Adipose tissue (tissue), 3 donors: ENCODE results near the gene RNF207. TPM values are rescaled to one million over a fixed set of nuclear protein-coding genes. Genes with fewer than 3 reads are reported as not detected.

Experiments
- H3K27ac ChIP-seq: one replicate; pipeline ENCODE4 v1.5.1; 2013; ENCODE audit warnings: low read depth, low read length
- WGBS, 3 donors: extraction: QIAGEN DNeasy Blood & Tissue Kit; methylation state at CpG; one replicate each; pipeline ENCODE4 v1.1.7; 2013; 5-methylcytosine and 5-hydroxymethylcytosine counted together
- polyA plus RNA-seq, 3 donors: library from polyadenylated mRNA; stranded (reverse); fragments of 200-250 nt; gene quantifications; one replicate each; pipeline ENCODE4 v1.2.3, GENCODE V29; 2013
- donor health status: healthy with polysubstance abuse.
- donor health status: Bipolar disorder and iron deficiency.
- donor health status: healthy.

RNF207 gene
- polyA plus RNA-seq, 3 donors: 7.5 to 13.7 (median 9.7) TPM

DNA sequence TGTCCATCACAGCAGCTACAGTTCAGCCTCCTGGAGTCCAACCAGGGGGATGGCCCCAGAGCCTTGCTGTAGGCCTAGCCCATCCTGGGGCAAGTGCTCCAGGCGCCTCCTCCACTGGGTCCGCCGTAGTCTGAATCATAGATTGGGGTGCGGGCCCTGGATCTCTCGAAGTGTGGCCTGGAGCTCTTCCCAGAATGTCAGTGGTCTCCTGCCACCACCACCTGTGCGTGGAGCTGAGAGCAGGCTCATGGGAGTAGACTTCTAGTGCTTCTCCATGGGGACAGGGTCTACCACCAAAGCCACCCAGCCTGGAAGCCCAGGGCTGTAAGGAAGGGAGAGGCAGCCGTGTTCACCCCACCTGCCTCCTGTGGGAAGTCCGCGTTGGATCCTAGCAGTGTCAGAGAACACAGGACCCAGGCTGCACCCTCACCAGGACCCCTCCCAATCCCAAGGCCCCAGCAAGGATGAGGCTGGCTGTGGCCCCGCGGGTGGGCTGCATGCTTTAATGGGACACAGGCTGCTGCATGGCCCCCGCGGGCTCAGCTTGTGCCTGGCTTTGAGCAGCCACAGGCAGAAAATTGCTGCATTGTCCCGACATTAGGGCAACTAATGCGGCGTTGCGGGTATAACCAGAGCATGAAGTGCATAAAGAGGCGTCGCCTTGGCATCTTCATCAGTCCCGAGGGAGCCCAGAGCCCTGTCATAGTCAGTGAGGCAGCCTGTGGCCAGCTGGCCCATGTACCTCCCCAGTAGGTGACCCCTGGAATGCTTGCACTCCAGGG is 37.3 kb downstream of the RNF207 start:
- WGBS, 3 donors: 20 to 25% (median 21%) methylated on average over 20 of the region's 20 CpGs
- no peak overlapping the region for H3K27ac ChIP-seq

DNA sequence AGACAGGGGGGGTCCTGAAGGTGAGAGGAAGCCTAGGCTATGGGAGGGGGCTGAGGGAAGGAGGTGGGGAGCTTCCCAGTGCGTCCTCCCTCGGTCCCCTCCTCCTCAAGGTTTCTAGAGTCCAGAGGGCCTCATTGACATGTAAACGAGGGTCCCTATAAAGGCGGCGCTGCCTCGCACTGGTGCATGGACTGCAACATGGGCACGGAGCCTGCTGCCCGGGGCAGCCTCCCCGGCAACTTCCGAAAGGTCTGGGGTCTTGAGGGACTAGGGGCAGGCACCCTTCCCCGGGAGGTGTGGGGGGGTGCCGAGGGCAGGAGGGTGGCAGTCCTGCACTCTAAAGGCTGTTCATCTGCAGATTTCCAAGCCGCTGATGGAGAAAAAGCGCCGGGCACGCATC is 38.1 kb downstream of the RNF207 start, which contains the start of gene HES3:
TSS of gene HES3 (plus strand) at position 187 of the 400 bp plus-strand sequence. CDS start at position 374, 187 bp downstream.
- no peak within 1 kb of the TSS for H3K27ac ChIP-seq
- WGBS, 3 donors: 5 to 6% (median 6%) methylated on average over 15 to 16 of the region's 16 CpGs

DNA sequence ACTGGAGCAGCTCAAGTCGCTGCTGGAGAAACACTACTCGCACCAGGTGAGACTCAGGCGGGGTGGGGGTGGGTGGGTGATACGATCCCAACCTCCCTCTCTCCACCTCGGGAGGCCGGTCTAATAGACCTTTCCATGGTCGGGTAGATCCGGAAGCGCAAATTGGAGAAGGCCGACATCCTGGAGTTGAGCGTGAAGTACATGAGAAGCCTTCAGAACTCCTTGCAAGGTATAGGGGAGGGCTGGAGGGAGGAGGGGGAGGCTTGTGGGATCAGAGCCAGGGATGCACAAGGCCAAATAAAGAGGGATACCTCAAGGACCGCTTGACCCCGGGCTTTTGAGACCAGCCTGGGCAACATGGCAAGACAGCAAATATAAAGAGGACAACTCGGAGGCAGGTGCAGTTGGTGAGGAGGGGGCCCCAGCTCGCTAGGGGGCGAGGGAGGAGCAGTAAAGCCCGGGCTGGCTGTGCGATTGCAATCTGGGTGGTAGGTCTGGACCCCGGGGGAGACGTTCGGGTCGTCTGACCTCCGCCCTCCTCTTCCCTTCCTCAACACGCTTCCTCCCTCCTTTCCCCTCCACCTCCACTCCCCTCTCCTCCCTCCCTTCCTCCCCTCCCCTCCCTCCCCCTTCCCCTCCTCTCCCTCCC is 38.6 kb downstream of the RNF207 start:
- H3K27ac ChIP-seq: no peak overlapping the region
- whole genome bisulfite sequencing, 3 donors: 4% methylated on average over 22 to 24 of the region's 24 CpGs

DNA sequence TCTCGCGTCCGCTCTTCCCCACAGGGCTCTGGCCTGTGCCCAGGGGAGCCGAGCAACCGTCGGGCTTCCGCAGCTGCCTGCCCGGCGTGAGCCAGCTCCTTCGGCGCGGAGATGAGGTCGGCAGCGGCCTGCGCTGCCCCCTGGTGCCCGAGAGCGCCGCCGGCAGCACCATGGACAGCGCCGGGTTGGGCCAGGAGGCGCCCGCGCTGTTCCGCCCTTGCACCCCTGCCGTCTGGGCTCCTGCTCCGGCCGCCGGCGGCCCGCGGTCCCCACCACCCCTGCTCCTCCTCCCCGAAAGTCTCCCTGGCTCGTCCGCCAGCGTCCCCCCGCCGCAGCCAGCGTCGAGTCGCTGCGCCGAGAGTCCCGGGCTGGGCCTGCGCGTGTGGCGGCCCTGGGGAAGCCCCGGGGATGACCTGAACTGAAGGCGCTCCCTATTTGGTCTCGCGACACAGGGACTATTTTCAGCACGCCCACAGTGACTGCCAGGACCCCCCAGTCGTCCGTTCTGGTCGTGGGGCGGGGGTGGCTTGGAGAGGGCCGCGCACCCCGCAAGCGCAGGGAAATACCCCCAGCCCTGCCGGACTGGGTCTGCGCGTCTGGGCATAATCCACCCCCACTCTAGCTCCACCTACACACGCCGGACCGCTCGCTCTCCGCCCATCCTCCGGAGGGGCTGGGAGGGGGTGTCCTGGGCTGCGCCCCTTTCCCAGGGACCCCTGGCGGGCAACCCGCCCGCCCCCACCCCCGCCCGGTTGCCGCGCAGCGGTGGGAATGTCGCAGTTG is 39.4 kb downstream of the RNF207 start:
- 2 to 3% (median 2%) methylated on average over 49 to 79 of the region's 79 CpGs for WGBS, 3 donors
- H3K27ac ChIP-seq: no peak overlapping the region

DNA sequence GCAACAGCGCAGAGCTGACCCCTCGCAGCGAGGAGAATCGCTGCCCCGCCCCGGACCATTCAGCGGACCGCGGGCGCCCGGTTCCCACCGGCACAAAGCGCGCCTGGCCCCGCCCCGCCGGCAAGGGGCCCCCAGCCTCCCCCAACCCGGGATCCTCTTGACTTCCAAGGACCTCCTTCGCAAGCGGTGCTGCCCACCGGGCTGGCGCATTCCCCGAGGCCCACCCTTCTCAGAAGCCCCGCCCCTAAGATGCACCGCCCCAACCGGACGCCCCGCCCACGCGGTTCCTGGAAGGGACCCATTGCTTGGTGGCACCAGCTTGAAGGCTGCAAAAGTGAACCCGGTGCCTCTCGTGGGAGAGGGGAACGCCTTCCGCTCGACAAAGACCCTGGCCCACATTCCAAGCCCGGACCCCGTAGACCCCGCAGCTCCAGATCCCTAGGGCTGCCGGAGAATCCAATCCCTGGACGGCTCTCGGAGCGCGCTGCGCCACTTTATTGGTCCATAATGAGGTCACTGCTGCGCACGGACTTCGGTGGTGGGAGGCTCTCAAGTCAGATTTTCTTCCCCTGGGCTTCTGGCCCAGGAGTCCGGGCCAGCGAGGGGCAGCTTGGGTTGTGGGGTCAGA is 40.1 kb downstream of the RNF207 start:
- no peak overlapping the region for H3K27ac ChIP-seq
- 3 to 5% (median 4%) methylated on average over 36 to 49 of the region's 49 CpGs for WGBS, 3 donors

DNA sequence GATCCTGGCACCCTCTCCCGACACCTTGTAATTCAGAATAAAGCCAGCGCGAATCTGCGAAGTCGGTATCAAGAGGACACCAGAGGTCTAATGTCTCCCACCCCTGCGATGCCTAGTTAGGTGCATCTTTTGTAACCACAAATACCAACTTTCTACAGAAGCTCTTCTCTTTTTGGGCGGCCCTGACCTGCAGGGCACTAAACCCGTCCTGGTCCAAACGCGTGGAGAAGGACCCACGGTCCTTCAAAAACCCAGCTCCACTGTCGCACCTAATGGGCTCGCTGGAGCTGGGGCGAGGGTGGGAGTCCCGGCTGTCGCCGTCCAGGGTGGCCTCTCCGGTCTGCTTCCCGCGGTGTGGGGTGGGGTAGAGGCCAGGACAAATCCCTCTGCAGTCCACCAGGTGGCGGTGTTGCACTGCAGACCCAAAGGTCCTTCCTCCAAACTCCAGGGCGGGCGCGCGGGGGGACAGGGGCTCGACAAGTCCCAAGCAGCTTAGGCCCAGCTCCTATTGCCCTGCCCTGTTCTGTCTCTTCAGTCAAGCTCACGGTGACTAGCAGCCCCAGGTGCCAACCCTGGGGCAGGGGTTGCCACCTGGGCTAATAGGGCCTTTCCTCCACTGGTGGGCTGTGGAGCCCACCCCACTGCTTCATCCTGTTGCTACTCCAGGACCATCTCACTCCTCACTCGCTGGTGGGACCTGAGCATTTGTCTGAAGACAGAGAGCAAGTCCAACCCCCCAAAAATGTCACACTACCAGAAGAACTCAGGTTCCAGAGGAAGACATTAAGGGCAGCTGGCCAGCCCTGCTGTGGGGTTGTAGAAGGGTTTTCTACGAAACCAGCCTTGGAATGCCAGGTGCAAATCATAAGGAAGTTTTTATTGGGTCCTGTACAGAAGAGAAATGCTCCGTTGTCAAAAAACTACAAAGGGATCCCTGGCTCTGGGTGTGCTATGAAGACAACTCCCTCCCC is 40.9 kb downstream of the RNF207 start:
- H3K27ac ChIP-seq: no peak overlapping the region
- 5 to 6% (median 6%) methylated on average over 30 of the region's 30 CpGs for WGBS, 3 donors

DNA sequence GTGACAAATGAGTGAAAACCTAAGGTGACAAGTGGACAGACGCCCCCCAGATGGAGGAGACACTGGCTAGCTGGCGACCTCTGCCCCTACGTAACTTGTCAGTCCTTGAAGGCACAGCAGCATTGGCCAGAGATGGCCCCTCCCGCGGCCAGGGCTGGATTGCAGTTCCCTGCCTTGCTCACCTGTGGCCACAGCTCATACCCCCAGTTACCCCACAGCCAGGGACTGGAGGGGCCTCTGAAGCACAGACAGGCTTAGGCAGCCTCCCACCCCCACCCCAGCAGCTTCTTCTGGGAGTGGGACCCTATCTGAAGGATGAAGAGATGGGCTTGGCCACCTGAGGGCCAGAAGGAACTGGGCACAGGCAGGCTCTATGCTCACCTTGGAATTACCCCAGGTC is 41.7 kb downstream of the RNF207 start:
- no peak overlapping the region for H3K27ac ChIP-seq
- WGBS, 3 donors: 54 to 68% (median 67%) methylated on average over 5 of the region's 5 CpGs

DNA sequence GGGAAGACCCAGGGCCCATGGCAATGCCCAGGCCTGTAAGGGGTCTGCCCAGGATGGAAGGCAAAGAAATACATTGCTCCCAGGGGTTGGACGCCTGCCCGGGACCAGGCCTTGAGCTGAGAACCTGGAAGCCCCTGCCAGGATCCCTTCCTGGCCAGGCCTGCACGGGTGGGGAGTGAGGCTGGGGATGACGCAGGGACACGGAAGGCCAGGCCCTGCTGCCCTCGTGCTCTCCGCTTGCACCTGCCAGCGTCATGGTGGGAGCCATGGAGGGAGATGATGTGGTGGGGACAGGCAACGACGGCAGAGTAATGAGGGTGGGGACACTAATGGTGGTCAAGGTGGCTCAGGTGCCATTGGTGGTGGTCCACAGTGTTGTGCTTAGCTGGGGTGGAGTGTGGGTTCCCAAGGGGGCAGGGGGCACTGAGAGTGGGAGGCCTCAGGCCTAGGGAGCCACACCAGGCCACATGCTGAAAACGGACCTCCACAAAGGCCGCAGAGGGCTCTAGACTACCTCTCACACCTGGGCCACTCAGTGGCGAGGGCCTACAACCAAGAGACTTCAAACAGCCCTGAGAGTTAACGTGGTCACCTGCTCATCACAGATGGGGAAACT is 42.4 kb downstream of the RNF207 start:
- WGBS, 3 donors: 74% methylated on average over 14 of the region's 14 CpGs
- no peak overlapping the region for H3K27ac ChIP-seq

DNA sequence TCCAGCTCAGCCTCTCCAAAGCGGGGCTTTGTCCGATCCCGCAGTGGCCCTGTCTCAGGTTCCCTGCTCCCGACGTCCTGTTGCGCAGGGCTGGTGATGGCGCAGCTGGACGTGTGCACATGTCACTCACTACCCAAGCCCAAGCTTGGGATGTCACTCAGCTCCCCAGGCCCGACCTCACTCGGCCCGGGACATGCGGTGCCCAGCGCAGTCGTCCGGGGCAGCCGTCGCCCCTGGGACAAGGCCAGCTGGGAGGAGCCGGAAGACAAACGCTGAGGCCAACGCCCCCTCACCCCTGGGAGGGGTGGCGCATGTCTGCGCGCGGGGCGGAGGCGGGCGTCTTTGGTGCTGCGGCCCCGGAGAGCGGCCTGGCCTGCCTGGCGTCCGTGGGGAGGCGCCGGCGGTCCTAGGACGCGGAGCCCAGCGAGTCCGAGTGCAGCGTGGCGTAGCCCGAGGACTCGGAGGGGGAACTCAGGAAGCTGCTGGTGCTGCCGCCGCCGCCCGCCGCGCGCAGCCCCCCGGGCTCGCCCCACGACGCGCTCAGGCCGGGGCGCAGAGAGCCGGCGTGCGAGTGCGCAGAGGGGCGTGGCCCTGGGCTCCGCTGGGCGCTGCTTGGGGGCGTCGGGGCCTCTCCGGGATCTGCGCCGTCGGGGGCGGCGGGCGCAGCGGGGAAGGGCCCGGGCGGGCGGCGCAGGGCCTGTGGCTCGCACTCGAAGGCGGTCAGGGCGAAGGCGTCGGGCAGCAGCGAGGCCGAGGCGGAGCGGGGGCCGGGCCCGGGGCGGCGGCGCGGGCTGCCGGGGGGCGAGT is 43.2 kb downstream of the RNF207 start:
- WGBS, 3 donors: 6 to 7% (median 6%) methylated on average over 70 to 96 of the region's 96 CpGs
- H3K27ac ChIP-seq: no peak overlapping the region

DNA sequence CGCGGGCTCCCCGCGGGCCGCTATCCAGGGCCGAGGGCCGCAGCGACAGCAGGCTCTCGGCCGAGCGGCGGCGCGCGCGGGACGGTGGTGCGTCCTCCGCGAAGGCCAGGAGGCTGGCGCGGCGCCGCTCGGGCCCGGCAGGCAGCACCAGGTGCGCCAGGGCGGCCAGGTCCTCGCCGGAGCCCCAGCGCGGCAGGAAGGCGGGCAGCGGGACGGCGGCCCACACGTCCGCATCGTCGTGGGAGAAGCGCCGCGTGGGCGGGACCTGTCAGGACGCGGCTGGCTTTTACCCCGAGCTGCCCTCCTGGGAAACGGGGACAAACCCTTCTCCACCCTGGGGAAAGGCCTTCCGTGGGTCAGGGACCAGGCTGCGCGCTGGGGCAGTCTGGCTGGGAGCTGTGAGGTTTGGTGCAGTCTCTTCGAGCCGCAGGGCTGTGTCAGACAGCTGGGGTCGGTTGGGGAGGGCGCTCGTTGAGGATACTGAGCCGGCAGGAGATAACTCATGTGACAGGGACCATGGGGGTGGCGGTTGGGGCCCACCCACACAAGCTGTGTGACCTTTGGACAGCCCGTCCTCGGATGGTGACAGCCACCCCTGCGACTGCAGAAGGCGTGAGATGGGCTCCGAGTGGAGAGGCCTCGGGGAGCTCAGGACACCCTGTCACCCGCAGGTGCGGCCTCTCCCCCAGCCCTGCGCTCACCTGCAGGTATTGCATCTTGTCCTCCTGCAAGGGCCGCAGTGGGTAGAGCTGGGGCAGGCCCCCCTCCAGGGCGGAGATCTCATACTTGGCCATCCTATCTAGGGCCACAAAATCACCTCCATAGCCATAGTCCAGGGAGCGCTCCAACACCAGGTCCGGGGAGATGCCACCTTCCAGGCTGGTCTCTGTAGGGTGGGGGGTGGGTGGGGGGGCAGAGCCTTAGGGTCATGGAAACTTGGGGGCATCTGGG is 44.1 kb downstream of the RNF207 start:
- 17 to 22% (median 22%) methylated on average over 53 to 70 of the region's 71 CpGs for WGBS, 3 donors
- H3K27ac ChIP-seq: no peak overlapping the region

DNA sequence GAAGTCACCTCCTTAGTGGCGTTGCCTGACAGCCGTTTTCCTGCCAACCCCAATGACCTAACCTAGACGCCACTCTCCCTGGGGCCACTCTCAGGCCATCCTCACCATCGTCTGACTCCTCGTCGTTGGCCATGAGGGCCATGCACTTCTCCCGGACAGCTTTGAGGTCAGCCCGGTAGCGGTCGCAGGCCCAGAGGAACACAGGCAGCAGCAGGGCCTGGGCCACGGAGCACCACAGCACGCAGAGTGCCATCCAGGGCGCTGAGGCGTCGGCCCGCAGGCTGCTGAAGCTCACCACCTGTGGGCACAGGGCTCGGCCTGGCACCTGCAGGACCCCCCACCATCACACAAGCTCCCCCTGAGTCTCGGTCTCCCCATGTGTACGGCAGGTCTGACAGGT is 45.3 kb downstream of the RNF207 start:
- no peak overlapping the region for H3K27ac ChIP-seq
- WGBS, 3 donors: 79 to 84% (median 83%) methylated on average over 16 to 19 of the region's 19 CpGs

DNA sequence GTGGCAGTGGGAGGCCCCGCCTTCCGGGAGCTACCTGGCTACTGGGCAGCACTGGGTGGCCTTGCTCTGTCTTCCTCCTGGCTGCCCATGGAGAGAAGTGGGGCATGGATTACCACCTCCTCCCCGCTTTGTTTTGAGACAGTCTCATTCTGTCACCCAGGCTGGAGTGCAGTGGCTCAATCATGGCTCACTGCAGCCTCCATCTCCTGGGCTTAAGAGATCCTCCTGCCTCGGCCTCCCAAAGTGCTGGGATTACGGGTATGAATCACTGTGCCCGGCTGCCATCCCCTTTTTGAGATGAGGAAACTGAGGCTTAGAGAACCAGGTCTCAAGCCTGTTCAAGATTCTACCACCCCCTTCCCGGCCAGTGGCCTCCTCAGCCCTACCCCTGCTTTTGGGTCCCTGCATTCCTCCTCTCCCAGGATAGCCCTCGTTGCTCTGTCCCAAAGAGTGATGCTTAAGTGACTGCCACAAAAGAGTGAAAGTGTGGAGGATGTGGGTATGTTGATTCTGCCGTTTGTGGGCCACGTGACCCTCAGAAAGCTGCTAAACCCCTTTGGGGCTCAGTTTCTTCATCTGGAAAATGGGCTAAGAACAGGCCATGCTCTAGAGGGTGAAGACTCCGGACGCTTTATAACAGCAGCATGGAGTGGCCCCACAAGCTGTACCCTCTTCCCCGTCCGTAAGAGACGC is 45.9 kb downstream of the RNF207 start:
- no peak overlapping the region for H3K27ac ChIP-seq
- 75 to 87% (median 81%) methylated on average over 12 to 15 of the region's 15 CpGs for WGBS, 3 donors

DNA sequence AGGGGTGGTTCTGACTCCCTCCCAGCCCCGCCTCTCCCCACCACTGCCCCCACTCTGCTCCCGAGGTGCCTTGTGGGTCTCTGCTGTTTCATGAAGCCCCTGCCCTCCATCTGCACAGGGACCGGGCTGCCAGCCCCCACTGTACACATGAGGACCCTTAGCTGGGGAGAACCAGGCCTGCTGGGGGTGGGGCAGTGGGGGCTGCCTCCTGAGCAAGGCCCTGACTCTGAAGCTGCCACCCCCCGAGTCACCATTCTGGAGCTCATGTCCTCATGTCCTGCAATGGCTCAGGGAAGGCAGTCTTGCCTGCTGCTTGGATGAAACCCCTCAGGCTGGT is 46.4 kb downstream of the RNF207 start:
- WGBS, 3 donors: 82 to 88% (median 86%) methylated on average over 4 of the region's 4 CpGs
- no peak overlapping the region for H3K27ac ChIP-seq

DNA sequence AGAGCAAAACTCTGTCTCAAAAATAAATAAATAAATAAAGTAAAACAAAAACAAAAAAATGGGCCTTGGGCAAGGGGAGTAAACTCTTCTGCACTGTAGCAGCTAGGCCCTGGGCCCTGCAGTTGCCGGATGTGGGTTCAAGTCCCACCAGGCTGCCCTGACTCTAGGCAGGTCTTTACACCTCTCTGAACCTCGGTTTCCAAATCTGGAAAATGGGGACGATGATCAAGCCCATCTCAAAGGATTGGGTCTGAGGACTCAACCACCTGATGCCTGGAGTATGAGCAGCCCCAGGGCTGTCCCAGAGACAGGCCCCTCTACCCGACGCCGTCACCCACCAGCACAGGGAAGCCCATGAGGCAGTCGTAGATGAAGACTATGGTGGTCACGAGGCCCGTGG is 47.5 kb downstream of the RNF207 start:
- H3K27ac ChIP-seq: no peak overlapping the region
- 86 to 95% (median 92%) methylated on average over 9 of the region's 9 CpGs for WGBS, 3 donors

DNA sequence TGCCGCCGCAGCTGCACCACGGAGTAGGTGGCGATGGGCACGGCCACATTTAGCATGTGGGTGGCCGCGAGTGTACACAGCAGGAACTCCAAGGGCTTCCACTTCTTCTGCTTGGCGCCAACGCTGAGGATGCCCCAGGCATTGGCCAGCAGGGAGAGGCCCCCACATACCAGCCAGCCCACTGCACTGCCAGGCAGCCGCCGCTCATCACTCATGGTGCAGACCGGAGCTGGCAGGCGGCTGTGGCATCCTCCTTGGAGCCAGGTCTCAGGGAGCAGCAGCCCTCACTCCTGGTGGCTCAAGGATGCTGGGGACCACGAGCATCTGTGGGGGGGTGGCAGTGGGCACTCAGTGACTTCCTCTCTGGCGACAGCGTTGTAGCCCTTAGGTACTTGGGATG is 48.8 kb downstream of the RNF207 start:
- no peak overlapping the region for H3K27ac ChIP-seq
- WGBS, 3 donors: 85 to 88% (median 87%) methylated on average over 16 of the region's 16 CpGs
